Mucosa of descending colon (tissue), 3 donors: Measurements from ENCODE around the gene MTCL1. TPM values are rescaled to one million over a fixed set of nuclear protein-coding genes. Genes with fewer than 3 reads are reported as not detected.

Experiments
- ATAC-seq: fragments of 200-7000 bp; cut with Tn5 transposase; one replicate; pipeline ENCODE4 v1.9.1; 2020; ENCODE audit warnings: mild to moderate bottlenecking, moderate library complexity
- DNase-seq, 3 donors: peaks; one replicate each; pipeline ENCODE4 v3.0.0-alpha.2; 2020
- H3K36me3 ChIP-seq: fragments of 200-600 bp; one replicate; pipeline ENCODE4 v1.8.0; 2021; ENCODE audit warnings: low read depth, mild to moderate bottlenecking
- H3K4me1 ChIP-seq: fragments of 200-600 bp; one replicate; pipeline ENCODE4 v1.8.0; 2021; ENCODE audit warnings: low read depth, mild to moderate bottlenecking
- H3K4me3 ChIP-seq: fragments of 200-600 bp; one replicate; pipeline ENCODE4 v1.8.0; 2021; ENCODE audit warnings: mild to moderate bottlenecking
- H3K9me3 ChIP-seq: fragments of 200-600 bp; one replicate; pipeline ENCODE4 v1.8.0; 2021; ENCODE audit warnings: mild to moderate bottlenecking
- CTCF ChIP-seq: fragments of 200-600 bp; IDR thresholded peaks from one replicate; pipeline ENCODE4 v1.8.0; 2022; ENCODE audit warnings: antibody characterized with exemption, mild to moderate bottlenecking
- intact Hi-C, 2 donors: fragments of 100-400 bp; cut with DNase I in 1 of 2; cut with micrococcal nuclease in 1 of 2; formaldehyde crosslinking; loops; one replicate each; pipeline versions ENCODE4 v1.11.0 to v1.11.1; 2022; cut with DNase I, micrococcal nuclease
- total RNA-seq, 3 donors: library from RNA; stranded (reverse); fragmentation: NEBNext Ultra II Directional in 2 of 3; extraction: Animal tissue kit (Norgen Biotek cat#: 25700) in 2 of 3; gene quantifications; one replicate each; pipeline versions ENCODE4 v1.2.1 to v1.2.4, GENCODE V29; 2021 to 2023
- donor health status: DM: no; HTN: no; CAD: no; lungs with moderate emphysema.
- donor health status: DM: no; HTN: no; CAD: no.
- donor health status: DM: no; HTN: yes; CAD: no.

MTCL1 gene
- total RNA-seq, 3 donors from 2014 or later = 4.1 to 141 (median 15.4) TPM

GRCh38 chr18:8809514-8809913 is 104.2 kb downstream of the MTCL1 start:
- no peak for TF ChIP-seq CTCF
- DNase-seq = no peak
- intact Hi-C loops = no loop called here
- ATAC-seq = no peak
- Histone ChIP-seq H3K9me3 (no peaks in the 10 kb centered on the region), H3K36me3 (no peaks in the 10 kb centered on the region), H3K4me3 (no peak overlapping the region), H3K4me1 (no peaks in the 10 kb centered on the region)

GRCh38 chr18:8810157-8810556 is 104.8 kb downstream of the MTCL1 start:
- DNase-seq = no peak
- Histone ChIP-seq H3K4me3 (no peak overlapping the region), H3K36me3 (no peaks in the 10 kb centered on the region), H3K4me1 (no peaks in the 10 kb centered on the region), H3K9me3 (no peaks in the 10 kb centered on the region)
- no peak for TF ChIP-seq CTCF
- intact Hi-C loops = no loop called here
- ATAC-seq = no peak

GRCh38 chr18:8811115-8811514 is 105.8 kb downstream of the MTCL1 start:
- Histone ChIP-seq H3K4me1 (no peaks in the 10 kb centered on the region), H3K36me3 (no peaks in the 10 kb centered on the region), H3K9me3 (no peaks in the 10 kb centered on the region), H3K4me3 (no peak overlapping the region)
- DNase-seq (no peak), ATAC-seq (no peak)
- intact Hi-C loops = no loop called here
- TF ChIP-seq CTCF = no peak

GRCh38 chr18:8812631-8813030 is 107.3 kb downstream of the MTCL1 start:
- ATAC-seq = no peak
- Histone ChIP-seq H3K4me3 (no peak overlapping the region), H3K36me3 (no peaks in the 10 kb centered on the region), H3K4me1 (no peaks in the 10 kb centered on the region), H3K9me3 (no peaks in the 10 kb centered on the region)
- no peak for DNase-seq
- no peak for TF ChIP-seq CTCF
- intact Hi-C loops = no loop called here

- intact Hi-C loops = no loop called here
- no peak overlapping the region for H3K4me3 ChIP-seq
- no peaks in the 10 kb centered on the region for H3K36me3 ChIP-seq
- no peak for TF ChIP-seq CTCF
- H3K9me3 ChIP-seq = no peaks in the 10 kb centered on the region
- DNase-seq (no peak), ATAC-seq (no peak)
- no peaks in the 10 kb centered on the region for H3K4me1 ChIP-seq
These were observed 108.3 kb downstream of the MTCL1 start for GRCh38 chr18:8813611-8814010.

- Histone ChIP-seq H3K9me3 (no peaks in the 10 kb centered on the region), H3K36me3 (no peaks in the 10 kb centered on the region), H3K4me3 (no peak overlapping the region), H3K4me1 (no peaks in the 10 kb centered on the region)
- ATAC-seq = no peak
- intact Hi-C loops = no loop called here
- no peak for DNase-seq
- TF ChIP-seq CTCF = no peak
These were observed 108.8 kb downstream of the MTCL1 start for GRCh38 chr18:8814206-8814605.
